Measurements from ENCODE around the gene SELENOO.

SELENOO gene

DNA sequence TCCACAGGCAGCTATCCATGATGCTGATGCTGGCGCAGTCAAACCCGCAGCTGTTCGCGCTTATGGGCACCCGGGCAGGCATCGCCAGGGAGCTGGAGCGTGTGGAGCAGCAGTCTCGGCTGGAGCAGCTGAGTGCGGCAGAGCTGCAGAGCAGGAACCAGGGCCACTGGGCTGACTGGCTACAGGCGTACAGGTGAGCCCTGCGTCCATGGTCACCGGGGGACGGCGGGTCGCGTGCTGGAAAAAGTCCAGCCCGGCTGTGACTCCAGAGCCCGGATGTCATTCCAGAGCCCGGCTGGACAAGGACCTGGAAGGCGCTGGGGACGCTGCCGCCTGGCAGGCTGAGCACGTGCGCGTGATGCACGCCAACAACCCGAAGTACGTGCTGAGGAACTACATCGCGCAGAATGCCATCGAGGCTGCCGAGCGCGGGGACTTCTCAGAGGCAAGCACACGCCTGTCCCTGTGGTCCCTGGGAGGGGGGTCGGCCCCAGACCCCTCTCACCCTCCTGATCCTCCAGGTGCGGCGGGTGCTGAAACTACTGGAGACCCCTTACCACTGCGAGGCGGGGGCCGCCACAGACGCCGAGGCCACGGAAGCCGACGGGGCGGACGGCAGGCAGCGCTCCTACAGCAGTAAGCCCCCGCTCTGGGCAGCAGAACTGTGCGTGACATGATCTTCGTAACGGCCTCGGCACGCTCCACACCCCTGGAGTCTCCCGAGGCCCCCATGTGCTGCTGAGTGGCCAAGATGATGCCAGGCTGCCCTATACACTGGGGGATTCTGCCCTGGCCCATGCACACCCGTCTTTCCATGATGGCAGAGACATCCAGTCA is 16.1 kb downstream of the SELENOO start:
- no peak for DNase-seq (ENCODE audit: low read depth)

- DNase-seq (ENCODE audit: low read depth) = no peak
Observed at GRCh38 chr22:50217543-50218152, 16.8 kb downstream of the SELENOO start.

DNA sequence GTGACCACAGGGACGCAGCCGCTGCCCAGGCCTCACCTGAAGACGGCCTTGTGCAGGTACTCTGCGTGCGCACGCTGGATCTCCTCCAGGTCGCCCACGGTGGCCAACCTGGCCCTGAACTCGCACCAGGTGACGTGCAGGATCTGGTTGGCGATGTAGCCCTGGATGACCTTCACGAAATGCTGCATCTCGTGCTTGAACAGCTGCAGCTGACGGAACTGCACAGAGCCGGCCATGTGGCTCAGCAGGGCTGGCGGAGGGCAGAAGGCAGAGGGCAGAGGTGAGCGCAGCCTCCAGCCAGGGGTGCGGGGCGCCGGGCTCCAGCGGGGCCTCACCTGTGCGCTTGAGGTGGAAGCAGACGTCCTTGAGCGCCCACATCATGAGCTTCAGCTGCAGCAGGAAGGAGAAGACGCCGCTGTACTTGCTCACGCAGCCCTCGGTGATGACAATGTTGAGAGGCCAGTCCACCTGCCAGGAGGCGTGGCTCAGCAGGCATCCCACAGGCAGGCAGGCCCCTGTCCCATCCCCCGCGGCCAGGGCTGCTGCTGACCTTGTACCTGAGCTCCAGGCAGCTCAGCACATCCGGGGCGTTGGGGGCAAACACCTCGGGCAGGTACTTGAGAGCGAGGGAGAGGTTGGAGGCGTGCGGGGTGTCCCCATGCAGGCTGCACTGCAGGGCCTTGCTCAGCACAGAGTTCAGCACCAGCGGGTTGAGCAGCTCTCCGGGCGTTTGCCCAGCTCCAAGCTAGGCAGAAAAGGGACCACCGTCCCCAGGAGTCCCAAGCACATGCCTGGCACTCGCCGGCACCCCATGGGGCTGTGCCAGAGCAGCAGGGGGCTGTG is 17.6 kb downstream of the SELENOO start:
- no peak for DNase-seq (ENCODE audit: low read depth)

GRCh38 chr22:50218996-50219727 is 18.4 kb downstream of the SELENOO start:
- no peak for DNase-seq (ENCODE audit: low read depth)

GRCh38 chr22:50219800-50220602 is 19.2 kb downstream of the SELENOO start:
- DNase-seq (ENCODE audit: low read depth) = no peak

GRCh38 chr22:50220603-50221409 is 20.0 kb downstream of the SELENOO start:
- no peak for DNase-seq (ENCODE audit: low read depth)

- no peak for DNase-seq (ENCODE audit: low read depth)
Observed at GRCh38 chr22:50221410-50222300, 20.8 kb downstream of the SELENOO start.

GRCh38 chr22:50222508-50222907 is 21.7 kb downstream of the SELENOO start:
- no peak for DNase-seq (ENCODE audit: low read depth)

DNA sequence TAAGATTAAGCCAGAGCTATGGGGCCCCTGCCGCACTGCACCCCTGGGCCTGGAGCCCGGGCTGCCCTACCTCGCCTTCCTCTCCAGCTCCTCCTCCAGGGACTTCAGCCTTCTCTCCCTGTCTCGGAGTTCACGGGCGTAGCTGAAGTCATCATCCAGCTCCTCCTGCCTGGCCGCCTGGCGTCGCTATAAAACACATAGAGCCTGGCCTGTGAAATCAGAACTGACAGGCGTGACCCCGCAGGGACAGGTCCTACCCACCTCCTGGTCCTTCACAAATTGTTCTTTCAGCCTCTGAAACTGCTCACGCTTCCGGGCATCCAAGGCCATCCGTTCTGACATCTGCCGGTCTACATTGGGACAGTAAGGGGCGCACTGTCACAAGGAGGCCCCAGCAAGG is 23.3 kb downstream of the SELENOO start:
- DNase-seq (ENCODE audit: low read depth) = no peak

- DNase-seq (ENCODE audit: low read depth) = no peak
Observed at GRCh38 chr22:50225200-50225969, 24.6 kb downstream of the SELENOO start.

GRCh38 chr22:50226063-50226874 is 25.5 kb downstream of the SELENOO start:
- DNase-seq (ENCODE audit: low read depth) = no peak

DNA sequence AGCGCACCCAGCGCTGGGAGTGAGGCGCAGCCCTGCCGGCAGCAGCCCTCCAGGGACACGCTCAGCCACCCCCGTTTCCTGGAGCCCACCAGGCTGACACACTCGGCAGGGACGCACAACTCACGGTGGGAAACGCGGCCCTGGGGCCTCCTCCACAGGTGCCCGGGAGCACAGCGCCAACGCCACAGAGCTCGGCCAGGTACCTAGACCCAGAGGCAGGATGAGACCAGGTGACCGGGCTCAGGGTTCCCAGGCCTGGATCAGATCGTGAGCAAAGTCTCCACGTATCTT is 26.0 kb downstream of the SELENOO start:
- no peak for DNase-seq (ENCODE audit: low read depth)

GRCh38 chr22:50227579-50228215 is 26.9 kb downstream of the SELENOO start:
- DNase-seq (ENCODE audit: low read depth) = no peak

GRCh38 chr22:50228366-50228765 is 27.6 kb downstream of the SELENOO start:
- no peak for DNase-seq (ENCODE audit: low read depth)

DNA sequence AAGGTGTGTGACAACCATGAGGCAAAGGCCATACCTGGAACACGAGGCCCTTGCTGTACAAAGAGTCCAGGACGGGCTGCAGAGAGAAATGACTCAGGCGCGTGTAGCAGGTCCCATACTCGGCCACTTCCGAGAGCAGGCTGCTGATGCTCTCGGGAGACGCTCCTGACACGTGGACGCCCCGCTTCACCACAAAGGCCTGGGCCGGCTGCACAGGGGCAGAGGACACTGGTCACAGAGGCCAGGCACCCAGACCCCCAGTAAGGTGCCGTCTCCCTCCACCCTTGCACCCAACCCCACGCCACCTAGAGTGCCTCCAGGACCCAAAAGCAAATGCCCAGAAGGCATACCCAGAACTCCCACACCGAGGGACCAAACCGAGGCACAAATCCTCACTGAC is 28.6 kb downstream of the SELENOO start:
- DNase-seq (ENCODE audit: low read depth) = no peak

GRCh38 chr22:50232481-50233151 is 31.8 kb downstream of the SELENOO start:
- no peak for DNase-seq (ENCODE audit: low read depth)

DNA sequence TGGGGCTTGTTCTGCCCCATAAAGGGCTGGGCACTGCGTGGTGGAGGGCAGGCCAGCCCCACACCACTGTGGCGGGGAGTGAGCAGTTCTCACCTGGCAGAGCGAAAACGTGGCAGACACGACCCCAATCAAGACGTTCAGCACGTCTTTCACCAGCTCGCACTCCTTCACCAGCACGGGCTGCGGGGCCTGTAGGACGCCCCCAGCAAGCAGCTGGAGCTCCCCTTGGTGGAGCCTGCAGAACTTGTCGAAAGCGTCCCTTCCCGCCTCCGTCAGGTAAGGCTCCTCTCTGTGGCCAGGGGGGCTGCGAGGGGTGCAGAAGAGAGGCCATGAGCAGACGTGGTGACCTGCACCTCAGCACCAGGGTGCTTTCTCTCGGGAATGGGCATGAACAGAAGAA is 32.4 kb downstream of the SELENOO start:
- DNase-seq (ENCODE audit: low read depth) = no peak
